IPS-18a (cell line): ENCODE measurements around the gene CD44.

Source experiments
- H3K27ac ChIP-seq: one replicate; pipeline ENCODE4 v1.5.1; 2013; ENCODE audit warnings: low read length
- H3K27me3 ChIP-seq: one replicate; pipeline ENCODE4 v1.6.1; 2013; ENCODE audit warnings: mild to moderate bottlenecking, low read length; ENCODE audit not compliant: control insufficient read depth, insufficient read depth
- H3K36me3 ChIP-seq: one replicate; pipeline ENCODE4 v1.6.1; 2013; ENCODE audit warnings: low read depth, low read length; ENCODE audit not compliant: control insufficient read depth
- H3K4me1 ChIP-seq: one replicate; pipeline ENCODE4 v1.6.1; 2013; ENCODE audit warnings: low read depth, low read length; ENCODE audit not compliant: control insufficient read depth
- H3K4me3 ChIP-seq: one replicate; pipeline ENCODE4 v1.5.1; 2013; ENCODE audit warnings: low read length
- H3K9ac ChIP-seq: one replicate; pipeline ENCODE4 v1.6.1; 2013; ENCODE audit warnings: mild to moderate bottlenecking, low read length, moderate library complexity
- H3K9me3 ChIP-seq: one replicate; pipeline ENCODE4 v1.6.1; 2013; ENCODE audit warnings: low read depth, low read length; ENCODE audit not compliant: control insufficient read depth

The CD44 gene

GRCh38 chr11:35237351-35237750 is 98.4 kb downstream of the CD44 start:
- Histone ChIP-seq H3K4me1 (no peaks in the 10 kb centered on the region), H3K4me3 (no peak overlapping the region), H3K36me3 (no peaks in the 10 kb centered on the region), H3K9me3 (no peaks in the 10 kb centered on the region), H3K27me3 (no peaks in the 10 kb centered on the region), H3K9ac (no peak overlapping the region), H3K27ac (no peak overlapping the region)

- no peaks in the 10 kb centered on the region for H3K4me1 ChIP-seq
- no peak overlapping the region for H3K4me3 ChIP-seq
- no peaks in the 10 kb centered on the region for H3K36me3 ChIP-seq
- no peaks in the 10 kb centered on the region for H3K9me3 ChIP-seq
- no peaks in the 10 kb centered on the region for H3K27me3 ChIP-seq
- no peak overlapping the region for H3K9ac ChIP-seq
- no peak overlapping the region for H3K27ac ChIP-seq
Observed at GRCh38 chr11:35237860-35238715, 99.1 kb downstream of the CD44 start.

GRCh38 chr11:35238882-35239281 is 99.9 kb downstream of the CD44 start:
- no peaks in the 10 kb centered on the region for H3K36me3 ChIP-seq
- no peak overlapping the region for H3K4me3 ChIP-seq
- no peaks in the 10 kb centered on the region for H3K27me3 ChIP-seq
- no peak overlapping the region for H3K27ac ChIP-seq
- no peaks in the 10 kb centered on the region for H3K9me3 ChIP-seq
- H3K9ac ChIP-seq = no peak overlapping the region
- no peaks in the 10 kb centered on the region for H3K4me1 ChIP-seq

GRCh38 chr11:35239471-35240075 is 100.6 kb downstream of the CD44 start:
- H3K27ac ChIP-seq = no peak overlapping the region
- H3K4me1 ChIP-seq = no peaks in the 10 kb centered on the region
- no peaks in the 10 kb centered on the region for H3K27me3 ChIP-seq
- H3K36me3 ChIP-seq = no peaks in the 10 kb centered on the region
- no peaks in the 10 kb centered on the region for H3K9me3 ChIP-seq
- no peak overlapping the region for H3K9ac ChIP-seq
- H3K4me3 ChIP-seq = no peak overlapping the region

GRCh38 chr11:35241083-35241482 is 102.1 kb downstream of the CD44 start:
- Histone ChIP-seq H3K4me3 (no peak overlapping the region), H3K27me3 (no peaks in the 10 kb centered on the region), H3K27ac (no peak overlapping the region), H3K36me3 (no peaks in the 10 kb centered on the region), H3K4me1 (no peaks in the 10 kb centered on the region), H3K9me3 (no peaks in the 10 kb centered on the region), H3K9ac (no peak overlapping the region)

GRCh38 chr11:35241531-35241930 is 102.6 kb downstream of the CD44 start:
- Histone ChIP-seq H3K9me3 (no peaks in the 10 kb centered on the region), H3K27me3 (no peaks in the 10 kb centered on the region), H3K4me3 (no peak overlapping the region), H3K9ac (no peak overlapping the region), H3K27ac (no peak overlapping the region), H3K4me1 (no peaks in the 10 kb centered on the region), H3K36me3 (no peaks in the 10 kb centered on the region)

- H3K27me3 ChIP-seq = no peaks in the 10 kb centered on the region
- H3K27ac ChIP-seq = no peak overlapping the region
Observed at GRCh38 chr11:35242412-35243242, 103.7 kb downstream of the CD44 start.

GRCh38 chr11:35243774-35244173 is 104.8 kb downstream of the CD44 start:
- no peak overlapping the region for H3K27ac ChIP-seq
- no peaks in the 10 kb centered on the region for H3K27me3 ChIP-seq
- no peak overlapping the region for H3K9ac ChIP-seq
- H3K4me3 ChIP-seq = no peak overlapping the region
- no peaks in the 10 kb centered on the region for H3K36me3 ChIP-seq
- no peaks in the 10 kb centered on the region for H3K9me3 ChIP-seq
- no peaks in the 10 kb centered on the region for H3K4me1 ChIP-seq

More at GRCh38 chr11:35242412-35243242, 103.7 kb downstream of the CD44 start:
- H3K4me1 ChIP-seq = no peaks in the 10 kb centered on the region
- no peaks in the 10 kb centered on the region for H3K9me3 ChIP-seq
- H3K9ac ChIP-seq = no peak overlapping the region
- H3K4me3 ChIP-seq = no peak overlapping the region
- H3K36me3 ChIP-seq = no peaks in the 10 kb centered on the region

GRCh38 chr11:35245056-35245455 is 106.1 kb downstream of the CD44 start:
- no peak overlapping the region for H3K27ac ChIP-seq
- H3K4me1 ChIP-seq = no peaks in the 10 kb centered on the region
- H3K9ac ChIP-seq = no peak overlapping the region
- no peaks in the 10 kb centered on the region for H3K27me3 ChIP-seq
- no peak overlapping the region for H3K4me3 ChIP-seq
- H3K36me3 ChIP-seq = no peaks in the 10 kb centered on the region
- H3K9me3 ChIP-seq = no peaks in the 10 kb centered on the region

GRCh38 chr11:35245786-35246185 is 106.8 kb downstream of the CD44 start:
- Histone ChIP-seq H3K36me3 (no peaks in the 10 kb centered on the region), H3K9ac (no peak overlapping the region), H3K4me3 (no peak overlapping the region), H3K27ac (no peak overlapping the region), H3K27me3 (no peaks in the 10 kb centered on the region), H3K4me1 (no peaks in the 10 kb centered on the region), H3K9me3 (no peaks in the 10 kb centered on the region)

GRCh38 chr11:35246745-35247144 is 107.8 kb downstream of the CD44 start:
- no peaks in the 10 kb centered on the region for H3K4me1 ChIP-seq
- no peaks in the 10 kb centered on the region for H3K9me3 ChIP-seq
- no peaks in the 10 kb centered on the region for H3K36me3 ChIP-seq
- H3K9ac ChIP-seq = no peak overlapping the region
- no peak overlapping the region for H3K27ac ChIP-seq
- H3K4me3 ChIP-seq = no peak overlapping the region
- H3K27me3 ChIP-seq = no peaks in the 10 kb centered on the region
